ENCODE results near the gene JAKMIP3.
"Not testable (repeated sequence)": the region's sequence is repeated elsewhere in the genome, so short reads cannot be mapped to it uniquely, and the experiment has no call there.

The JAKMIP3 gene

DNA sequence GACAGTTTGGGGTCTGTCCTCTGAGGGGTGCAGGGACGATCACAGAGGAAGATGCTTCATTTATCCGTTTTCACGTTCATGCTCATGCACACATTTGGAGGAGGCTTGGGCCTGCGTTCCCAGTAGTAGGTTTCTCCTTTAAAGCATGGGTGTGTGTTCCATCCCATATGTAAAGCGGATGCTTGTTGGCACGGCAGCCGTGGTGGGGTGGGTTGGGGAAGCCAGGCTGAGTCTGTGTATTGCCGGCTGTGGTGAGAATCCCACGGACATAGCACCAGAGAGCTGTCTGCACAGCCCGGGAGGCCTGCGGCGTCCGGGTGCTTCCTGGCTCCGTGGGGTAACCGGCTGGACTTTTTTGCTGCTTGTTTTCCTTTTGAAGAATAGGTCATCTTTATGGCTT lies 440 bp downstream of the JAKMIP3 start:
- DNase-seq (ENCODE audit: low read depth): peak; percentile 27

DNA sequence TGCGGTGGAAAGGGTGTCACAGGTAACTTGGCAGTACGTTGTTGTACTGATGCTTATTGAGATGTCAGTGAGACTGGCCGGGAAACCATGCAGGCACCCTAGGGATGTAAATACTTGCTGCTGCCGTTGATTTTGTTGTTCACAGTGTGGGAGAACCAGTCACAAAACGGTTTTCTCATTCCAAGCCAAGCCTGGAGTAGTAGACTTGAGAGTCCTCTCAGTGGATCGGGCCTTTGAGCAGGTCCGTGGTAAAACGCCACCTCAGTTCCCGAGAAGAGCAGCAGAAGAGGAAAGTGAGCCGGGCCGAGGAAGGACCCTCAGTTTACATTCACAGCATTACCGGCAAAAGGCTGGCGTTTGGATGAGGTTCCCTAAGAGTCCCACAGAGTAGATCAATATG lies 1.1 kb downstream of the JAKMIP3 start:
- DNase-seq (ENCODE audit: low read depth): no peak

DNA sequence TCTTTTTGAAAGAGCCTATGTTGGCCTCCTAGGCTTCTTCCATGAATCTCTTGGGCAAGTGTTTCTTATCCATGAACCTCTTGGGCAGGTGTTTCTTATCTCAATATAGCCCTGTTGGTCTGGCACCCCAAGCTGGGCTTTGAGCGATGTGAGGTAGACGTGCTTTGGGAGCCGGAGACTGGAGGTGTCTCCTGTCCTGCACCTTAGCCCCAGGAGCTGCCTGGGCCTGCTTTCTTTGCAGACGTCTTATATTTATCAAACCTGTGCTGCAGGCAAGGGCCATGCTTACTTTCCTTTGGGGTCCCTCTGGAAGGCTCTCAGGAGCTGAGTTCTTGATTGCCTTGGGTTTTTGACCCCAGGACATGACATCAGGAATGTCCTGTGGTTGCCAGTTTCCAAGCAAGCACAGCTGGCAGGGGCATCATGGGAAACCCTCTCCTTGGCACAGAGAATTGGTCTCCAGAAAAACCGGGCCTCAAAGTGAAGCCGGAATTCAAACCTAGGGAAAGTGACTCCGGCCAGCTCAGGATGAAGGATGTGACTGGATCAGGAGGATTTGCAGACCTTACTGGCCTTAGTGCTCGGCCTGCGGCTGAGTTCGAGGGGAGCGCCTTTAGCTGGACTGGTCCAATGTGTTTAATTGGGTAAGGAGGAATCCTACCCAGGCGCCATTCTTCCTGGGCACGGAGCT lies 2.8 kb downstream of the JAKMIP3 start:
- DNase-seq (ENCODE audit: low read depth): no peak

DNA sequence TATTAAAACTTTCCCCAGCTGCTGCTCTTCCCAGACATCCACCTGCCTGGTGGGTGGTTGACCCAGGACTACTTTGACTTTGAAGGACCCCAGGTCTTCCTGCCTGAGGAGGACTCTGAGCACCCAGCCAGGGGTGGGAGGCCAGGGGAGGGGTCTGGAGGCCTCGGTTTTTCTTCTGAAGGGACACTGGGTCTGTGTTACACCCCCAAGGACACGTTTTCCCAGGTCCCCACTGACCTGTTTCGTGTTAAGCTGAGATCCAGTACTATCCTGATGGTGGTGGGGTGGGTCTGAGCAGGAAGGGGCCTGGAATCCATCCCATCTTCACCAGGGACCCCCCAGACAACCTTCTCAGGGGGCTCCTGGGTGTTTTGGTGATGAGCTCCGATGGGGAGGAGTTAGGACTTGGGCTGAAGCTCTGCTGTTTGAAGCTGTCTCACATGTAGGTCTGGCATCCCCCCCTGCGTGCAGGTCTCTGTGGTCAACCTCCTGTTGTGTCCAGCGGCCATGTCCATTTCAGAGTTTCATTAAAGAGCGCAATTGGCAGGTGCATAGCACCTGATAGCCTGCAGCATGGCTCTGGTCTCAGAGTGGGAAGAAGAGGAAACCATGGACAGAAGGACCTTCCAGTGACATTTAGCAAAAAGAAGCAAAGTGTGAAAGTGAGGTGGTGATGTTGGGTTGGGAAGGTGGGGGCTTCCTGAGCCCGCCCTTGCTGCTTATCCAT lies 3.5 kb downstream of the JAKMIP3 start:
- no peak for DNase-seq (ENCODE audit: low read depth)

DNA sequence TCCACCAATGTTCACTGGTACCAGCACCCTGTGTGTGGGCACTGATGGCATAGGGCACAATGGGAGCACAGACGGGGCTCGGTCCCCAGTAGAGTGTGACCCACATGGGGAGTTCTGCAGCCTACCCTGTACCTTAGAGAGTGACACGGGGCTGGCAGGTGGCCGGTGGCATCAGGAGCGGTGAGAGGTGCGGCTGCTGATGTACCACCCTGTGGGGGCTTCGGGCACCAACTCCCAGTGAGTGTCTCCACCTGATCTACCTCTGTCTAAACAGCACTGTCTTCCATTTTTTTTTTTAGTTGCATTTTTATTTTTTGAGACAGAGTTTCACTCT lies 4.1 kb downstream of the JAKMIP3 start:
- DNase-seq (ENCODE audit: low read depth): no peak

DNA sequence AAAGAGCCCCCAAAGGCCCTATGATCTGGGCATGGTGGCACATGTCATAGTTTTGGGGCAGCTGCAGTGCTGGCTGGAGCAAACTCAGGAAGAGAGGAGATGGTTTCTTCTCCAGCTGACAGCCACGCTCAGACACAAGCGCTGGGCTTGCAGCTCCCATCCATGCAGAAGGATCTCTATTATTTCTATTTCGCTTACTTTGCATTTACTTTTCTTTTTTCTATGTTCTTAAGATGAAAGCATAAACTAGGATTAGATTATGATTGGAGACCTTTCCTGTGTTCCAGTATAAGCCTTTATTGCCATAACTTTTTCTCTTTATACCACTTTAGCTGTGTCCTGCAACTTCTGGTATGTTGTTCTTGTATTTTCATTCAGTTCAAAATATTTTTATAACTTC lies 5.0 kb downstream of the JAKMIP3 start:
- no peak for DNase-seq (ENCODE audit: low read depth)

DNA sequence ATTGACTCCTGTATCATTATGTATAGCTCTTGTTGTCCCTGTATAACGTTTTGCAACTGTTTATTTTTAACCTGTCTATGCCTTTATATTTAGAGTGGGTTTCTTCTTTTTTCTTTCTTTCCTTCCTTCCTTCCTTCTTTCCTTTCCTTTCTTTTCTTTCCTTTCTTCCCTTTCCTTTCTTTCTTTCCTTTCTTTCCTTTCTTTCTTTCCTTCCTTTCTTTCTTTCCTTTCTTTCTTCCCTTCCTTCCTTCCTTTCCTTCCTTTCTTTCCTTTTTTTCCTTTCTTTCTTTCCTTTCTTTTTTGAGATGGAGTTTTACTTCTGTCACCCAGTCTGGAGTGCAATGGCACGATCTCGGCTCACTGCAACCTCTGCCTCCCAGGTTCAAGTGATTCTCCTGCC lies 5.9 kb downstream of the JAKMIP3 start:
- no peak for DNase-seq (ENCODE audit: low read depth)

DNA sequence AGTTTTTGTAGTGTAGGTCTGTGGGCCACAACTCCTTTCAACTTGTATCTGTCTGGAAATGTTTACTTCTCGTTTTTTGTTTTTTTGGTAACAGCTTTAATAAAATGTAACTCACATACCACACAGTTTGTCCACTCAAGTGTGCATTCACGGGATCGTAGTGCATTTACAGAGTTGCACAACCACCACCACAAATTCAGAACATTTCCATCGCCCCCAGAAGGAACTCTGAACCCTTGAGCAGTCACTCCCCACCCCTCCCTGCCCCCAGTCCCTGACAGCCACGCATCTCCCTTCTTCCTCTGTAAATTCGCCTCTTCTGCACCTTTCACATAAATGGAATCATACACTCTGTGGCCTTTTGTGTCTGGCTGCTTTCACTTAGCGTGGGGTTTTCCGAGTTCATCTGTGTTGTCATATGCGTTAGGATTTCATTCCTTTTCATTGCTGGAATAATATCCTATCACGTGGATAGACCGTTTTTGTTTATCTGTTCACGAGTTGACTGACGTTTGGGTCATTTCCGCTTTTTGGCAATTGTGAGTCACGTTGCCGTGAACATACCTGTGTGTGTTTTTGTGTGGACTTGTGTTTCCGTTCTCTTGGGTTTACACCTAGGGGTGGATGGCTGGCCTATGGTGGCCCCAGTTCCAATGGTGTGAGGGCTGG lies 10.3 kb downstream of the JAKMIP3 start:
- DNase-seq (ENCODE audit: low read depth): no peak

DNA sequence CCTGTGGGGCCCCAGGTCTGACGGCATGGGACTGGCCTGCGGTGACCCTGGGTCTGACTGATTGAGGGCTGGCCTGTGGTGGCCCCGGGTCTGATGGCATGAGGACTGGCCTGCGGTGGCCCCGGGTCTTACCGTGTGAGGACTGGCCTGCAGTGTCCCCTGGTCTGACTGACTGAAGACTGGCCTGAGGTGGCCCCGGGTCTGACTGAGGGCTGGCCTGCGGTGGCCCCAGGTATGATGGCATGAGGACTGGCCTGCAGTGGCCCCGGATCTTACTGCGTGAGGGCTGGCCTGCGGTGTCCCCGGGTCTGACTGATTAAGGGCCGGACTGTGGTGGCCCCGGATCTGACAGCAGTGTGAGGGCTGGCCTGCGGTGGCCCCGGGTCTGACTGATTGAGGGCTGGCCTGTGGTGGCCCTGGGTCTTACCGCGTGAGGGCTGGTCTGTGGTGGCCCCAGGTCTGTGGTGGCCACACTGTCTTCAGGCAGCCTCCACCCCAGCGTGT lies 10.9 kb downstream of the JAKMIP3 start:
- DNase-seq (ENCODE audit: low read depth): no peak

DNA sequence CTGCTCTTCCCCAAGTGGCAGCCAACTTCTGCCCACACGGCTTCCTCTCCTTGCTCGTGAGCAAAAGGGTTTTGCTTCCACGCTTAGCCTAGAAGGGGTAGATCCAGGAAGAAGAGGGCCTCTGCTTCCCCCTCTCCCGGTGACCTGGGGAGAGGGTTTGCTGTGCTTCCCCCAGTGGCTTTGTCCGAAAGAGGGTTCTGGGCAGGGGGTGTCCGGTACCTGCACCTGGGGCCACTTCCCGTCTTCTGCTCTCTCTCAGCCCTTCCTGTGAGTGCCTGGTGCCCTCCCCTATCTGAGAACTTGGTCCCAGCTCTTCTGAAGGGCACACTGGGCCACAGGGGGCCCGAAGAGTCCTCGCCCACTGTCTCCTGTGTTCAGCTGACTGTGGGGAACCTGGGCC lies 11.3 kb downstream of the JAKMIP3 start:
- no peak for DNase-seq (ENCODE audit: low read depth)

DNA sequence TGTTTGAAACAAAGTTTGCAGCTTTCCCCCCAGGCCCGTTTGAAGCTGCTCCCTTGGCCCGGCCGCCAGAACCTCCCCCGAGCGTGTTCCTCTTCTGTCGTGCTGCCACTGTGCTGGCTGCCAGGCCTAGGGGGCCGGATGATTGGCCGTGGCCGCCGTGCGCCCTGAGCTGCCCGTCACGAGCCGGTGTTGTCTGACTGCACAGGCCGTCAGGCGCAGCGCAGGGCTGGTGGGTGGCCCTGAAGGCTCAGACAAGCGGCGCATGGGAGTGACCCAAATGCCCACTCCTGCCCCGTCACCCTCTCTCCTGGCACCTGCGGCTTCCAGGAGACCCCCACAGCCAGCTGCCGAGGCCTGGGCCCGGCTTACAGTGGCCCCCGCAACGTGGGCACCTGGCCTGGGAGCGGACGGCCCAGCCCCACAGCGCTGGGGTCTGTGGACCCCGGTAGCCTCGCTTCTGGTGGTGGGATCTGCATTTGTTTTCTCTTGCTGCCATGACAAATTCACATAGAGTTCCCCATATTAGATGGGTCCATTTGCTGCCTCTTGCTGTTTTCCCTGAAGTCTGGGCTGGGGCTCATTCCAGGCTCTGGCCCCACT lies 13.1 kb downstream of the JAKMIP3 start:
- no peak for DNase-seq (ENCODE audit: low read depth)

DNA sequence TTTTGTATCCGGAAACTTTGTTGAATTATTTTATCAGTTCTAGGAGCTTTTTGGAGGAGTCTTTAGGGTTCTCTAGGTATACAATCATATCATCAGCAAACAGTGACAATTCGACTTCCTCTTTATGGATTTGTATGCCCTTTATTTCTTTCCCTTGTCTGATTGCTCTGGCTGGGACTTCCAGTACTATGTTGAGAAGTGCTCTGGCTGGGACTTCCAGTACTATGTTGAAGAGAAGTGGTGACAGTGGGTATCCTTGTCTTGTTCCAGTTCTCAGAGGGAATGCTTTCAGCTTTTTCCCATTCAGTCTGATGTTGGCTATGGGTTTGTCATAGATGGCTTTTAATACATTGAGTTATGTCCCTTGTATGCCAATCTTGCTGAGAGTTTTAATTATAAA lies 18.6 kb downstream of the JAKMIP3 start:
- DNase-seq (ENCODE audit: low read depth): not testable (repeated sequence)

DNA sequence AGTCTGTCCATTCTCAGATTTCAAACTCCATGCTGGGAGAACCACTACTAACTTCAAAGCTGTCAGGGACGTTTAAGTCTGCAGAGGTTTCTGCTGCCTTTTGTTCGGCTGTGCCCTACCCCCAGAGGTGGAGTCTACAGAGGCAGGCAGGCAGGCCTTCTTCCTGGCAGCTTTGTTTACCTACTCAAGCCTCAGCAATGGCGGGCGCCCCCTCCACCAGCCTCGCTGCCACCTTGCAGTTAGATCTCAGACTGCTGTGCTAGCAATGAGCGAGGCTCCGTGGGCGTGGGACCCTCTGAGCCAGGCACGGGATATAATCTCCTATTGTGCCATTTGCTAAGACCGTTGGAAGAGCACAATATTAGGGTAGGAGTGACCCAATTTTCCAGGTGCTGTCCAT lies 27.5 kb downstream of the JAKMIP3 start:
- DNase-seq (ENCODE audit: low read depth): not testable (repeated sequence)

DNA sequence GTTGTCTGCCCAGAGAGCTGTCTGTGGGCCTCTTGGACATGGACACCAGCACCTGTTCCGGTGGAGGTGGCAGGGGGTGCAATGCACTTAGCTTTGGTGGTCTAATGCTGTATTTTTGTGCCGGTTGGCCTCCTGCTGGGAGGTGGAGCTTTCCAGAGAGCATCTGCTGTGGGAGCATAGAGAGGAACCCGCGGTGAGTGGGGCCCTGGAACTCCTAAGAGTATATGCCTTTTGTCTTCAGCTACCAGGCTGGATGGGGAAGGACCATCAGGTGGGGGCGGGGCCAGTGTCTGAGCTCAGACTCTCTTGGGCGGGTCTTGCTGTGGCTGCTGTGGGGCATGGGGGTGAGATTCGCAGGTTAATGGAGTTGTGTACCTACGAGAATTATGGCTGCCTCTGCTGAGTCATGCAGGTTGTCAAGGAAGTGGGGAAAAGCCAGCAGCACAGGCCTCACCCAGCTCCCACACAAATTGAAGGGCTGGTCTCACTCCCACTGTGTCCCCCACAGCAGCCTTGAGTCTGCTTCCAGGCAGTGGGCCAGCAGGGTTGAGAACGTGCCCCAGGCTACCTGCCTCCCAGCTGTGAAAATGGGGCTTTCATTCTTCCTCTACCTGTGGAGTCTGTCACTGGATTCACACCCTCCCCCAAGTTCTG lies 29.0 kb downstream of the JAKMIP3 start:
- DNase-seq (ENCODE audit: low read depth): no peak

DNA sequence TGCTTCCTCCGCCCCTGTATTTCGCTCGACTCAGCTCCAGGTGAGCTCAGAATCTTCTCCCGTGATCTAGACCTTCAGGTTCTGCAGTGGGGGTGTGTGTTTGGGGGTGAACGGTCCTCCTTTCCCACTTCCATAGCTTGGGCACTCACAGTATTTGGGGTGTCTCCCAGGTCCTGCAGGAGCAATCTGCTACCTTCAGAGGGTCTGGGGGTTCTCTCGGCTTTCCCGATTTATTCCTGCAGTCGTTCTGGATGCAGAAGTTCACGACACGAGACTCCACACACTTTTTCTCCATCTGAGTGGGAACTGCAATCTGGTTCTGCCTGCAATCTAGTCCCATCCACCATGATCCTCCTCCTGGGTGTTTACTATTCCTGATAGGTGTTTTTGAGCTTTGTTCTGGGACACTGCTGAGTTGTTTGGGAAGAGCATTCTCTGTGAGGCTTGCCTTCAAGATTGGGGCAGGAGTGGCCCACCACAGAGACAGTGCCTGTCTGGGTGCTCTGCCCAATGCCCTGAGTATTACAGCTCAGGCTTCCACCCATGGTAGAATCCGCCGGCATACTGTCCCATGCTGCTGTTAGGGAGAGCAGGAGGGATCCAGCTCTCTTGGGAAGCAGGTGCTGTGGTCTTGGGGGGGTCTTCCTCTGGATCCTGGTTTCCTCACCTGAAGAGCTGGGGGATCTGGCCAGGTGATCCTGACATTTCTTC lies 29.8 kb downstream of the JAKMIP3 start:
- DNase-seq (ENCODE audit: low read depth): no peak

DNA sequence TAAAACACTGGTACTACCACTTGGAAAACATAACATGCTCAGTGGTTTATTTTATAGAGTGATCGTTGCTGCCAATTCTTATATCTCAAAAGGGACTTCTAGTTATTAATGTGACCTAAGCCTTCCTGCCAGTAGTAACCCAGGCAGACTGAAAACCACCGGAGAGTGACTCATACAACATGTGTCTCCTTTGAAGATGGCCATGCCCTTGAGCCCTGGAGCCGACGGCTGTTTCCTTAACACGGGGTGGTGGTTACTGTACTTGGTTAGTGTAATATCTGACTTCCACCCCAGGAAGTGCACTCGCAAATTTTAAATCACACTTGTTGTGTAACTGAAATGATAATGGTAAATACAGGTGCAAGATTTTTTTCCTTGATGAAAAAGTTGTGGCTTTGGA lies 30.5 kb downstream of the JAKMIP3 start:
- peak; percentile 72 for DNase-seq (ENCODE audit: low read depth)

DNA sequence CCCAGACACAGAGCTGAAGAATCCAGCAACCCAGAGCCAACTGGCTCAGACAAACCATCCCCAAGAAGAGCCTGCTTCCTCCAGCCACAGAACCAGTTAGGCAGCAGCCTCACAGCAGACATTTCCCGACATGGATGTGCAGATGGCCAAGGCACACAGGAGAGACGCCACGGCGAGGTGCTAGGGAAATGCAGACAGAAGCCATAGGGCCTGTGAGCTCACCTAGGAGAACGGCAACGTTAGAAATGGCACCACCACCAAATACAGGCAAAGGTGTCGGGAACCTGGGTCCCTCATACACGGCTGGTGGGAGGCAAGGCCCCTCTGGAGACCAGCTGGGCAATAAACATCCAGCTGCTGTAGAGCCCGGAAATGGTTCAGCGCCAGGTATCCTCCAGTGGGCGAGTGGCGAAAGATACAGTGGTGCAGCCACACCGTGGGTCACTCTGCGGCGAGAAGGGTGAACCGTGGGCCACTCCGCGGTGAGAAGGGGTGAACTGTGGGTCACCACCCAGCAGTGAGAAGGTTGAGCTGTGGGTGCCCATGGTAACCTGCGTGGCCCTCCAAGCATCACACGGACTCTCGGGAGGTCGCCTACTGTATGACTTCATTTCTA lies 31.2 kb downstream of the JAKMIP3 start:
- DNase-seq (ENCODE audit: low read depth): no peak

DNA sequence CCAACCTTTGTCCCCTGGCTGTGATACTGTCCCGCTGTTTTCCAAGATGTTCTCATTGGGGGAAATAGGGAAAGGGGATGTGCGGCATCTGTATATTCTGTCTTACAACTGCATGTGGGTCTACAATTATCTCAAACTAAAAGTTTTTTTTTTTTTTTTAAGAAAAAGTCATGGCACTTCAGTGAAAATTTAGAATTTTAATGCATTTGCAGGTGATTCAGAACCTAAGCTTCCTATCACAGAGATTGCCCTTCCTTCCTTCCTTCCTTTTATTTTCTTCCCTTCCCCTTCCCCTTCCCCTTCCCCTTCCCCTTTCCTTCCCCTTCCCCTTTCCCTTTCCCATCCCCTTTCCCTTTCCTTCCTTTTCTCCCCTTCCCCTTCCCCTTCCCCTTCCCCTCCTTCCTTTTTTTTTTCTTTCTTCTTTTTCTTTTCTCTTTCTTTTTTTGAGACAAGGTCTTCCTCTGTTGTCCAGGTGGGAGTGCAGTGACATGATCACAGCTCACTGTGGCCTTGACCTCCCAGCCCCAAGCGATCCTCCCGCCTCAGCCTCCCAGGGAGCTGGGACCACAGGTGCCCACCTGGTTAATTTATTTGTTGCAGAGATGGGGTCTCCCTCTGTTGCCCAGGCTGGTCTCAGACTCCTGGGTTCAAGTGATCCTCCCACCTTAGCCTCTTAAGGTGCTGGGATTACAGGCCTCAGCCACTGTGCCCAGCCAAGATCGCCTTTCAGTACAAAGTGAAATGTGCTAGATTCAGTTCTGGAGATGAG lies 32.0 kb downstream of the JAKMIP3 start:
- no peak for DNase-seq (ENCODE audit: low read depth)

DNA sequence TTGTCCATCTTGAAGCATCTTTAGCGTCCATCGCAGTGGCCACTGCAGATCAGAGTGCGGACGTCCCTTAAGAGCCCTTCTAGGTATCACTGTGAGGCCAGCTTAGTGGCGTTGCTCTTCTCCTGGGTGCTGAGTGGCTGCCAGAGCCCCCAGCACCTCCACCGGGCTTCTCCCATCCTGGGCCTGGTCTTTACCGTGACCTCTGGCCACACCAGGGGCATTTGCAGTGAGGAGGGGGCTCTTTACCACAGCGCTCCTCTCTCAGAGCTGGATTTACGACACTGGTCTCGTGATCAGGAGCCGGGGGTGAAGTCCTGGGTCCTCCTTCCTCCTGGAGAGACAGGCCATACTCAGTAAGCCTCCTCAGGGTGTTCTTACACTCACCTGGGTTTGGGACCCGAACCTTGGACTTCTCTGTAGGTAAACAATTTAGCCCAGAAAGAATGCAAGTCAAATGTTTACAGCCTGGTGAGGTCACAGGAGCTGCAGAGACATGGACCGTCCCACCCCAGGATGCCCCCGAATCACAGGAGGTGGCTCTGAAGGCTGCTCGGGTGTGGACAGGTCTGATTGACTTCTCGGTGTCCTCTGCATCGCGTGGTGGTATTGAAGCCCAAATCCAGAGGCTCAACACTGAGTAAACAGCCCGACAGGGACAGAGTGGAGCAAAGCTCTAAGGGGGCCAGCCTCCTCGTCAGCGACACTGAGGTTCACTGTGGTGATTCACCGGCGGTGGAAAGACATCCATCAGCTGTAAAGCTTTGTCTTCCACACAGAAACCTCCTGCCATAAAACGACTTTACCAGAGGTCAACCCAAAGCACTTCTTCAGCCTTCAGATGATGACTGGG lies 33.0 kb downstream of the JAKMIP3 start:
- DNase-seq (ENCODE audit: low read depth): no peak
